ENCODE measurements around the gene DDAH2. TPM values are rescaled to one million over a fixed set of nuclear protein-coding genes. Genes with fewer than 3 reads are reported as not detected.

The DDAH2 gene
- total RNA-seq, 2 donors from 2014 or later = 150 to 153 TPM

GRCh38 chr6:31736021-31736767, 7.1 kb upstream of the DDAH2 start, which contains the start of gene CLIC1:
Gene CLIC1, minus strand, starts transcription at chr6:31736530. Its CDS starts 230 bp downstream, at chr6:31736300.
- H3K4me1 ChIP-seq (ENCODE audit: control insufficient read depth, insufficient read depth, low read length) = peaks cover 18% of the 10 kb centered on the region
- H3K36me3 ChIP-seq (ENCODE audit: control insufficient read depth, insufficient read depth, low read length) = peaks cover 32% of the 10 kb centered on the region
- peak; percentile 93 for DNase-seq
- Mint-ChIP-seq H3K36me3 (ENCODE audit: low read depth) (peaks cover 31% of the 10 kb centered on the region), H3K27ac (peak within 1 kb of the TSS; percentile 93), H3K9me3 (no peaks in the 10 kb centered on the region), H3K27me3 (ENCODE audit: insufficient read depth) (no peaks in the 10 kb centered on the region), H3K4me1 (peaks cover 41% of the 10 kb centered on the region), H3K4me3 (peak within 1 kb of the TSS; percentile 99)
- peak within 1 kb of the TSS; percentile 98 for H3K4me3 ChIP-seq (ENCODE audit: low read length)
- peak within 1 kb of the TSS; percentile 87 for H3K27ac ChIP-seq (ENCODE audit: low read depth, low read length)
- H3K9ac ChIP-seq (ENCODE audit: extremely low read depth, low read length, poor library complexity, severe bottlenecking) = peak within 1 kb of the TSS; percentile 88
- 0% methylated on average over 4 to 24 of the region's 24 CpGs for WGBS, 2 experiments (ENCODE audit: insufficient coverage in 1 of 2, insufficient read length in 1 of 2)
- no peak for TF ChIP-seq CTCF (conservative IDR thresholded peaks at IDR 0.05)
- H3K9me3 ChIP-seq (ENCODE audit: control insufficient read depth, low read length) = no peaks in the 10 kb centered on the region
- no peaks in the 10 kb centered on the region for H3K27me3 ChIP-seq (ENCODE audit: control insufficient read depth, insufficient read depth, low read length, poor library complexity, severe bottlenecking)

GRCh38 chr6:31734821-31735406, 5.8 kb upstream of the DDAH2 start:
- no peak for TF ChIP-seq CTCF (conservative IDR thresholded peaks at IDR 0.05)
- 1% methylated on average over 10 to 18 of the region's 18 CpGs for WGBS, 2 experiments (ENCODE audit: insufficient coverage in 1 of 2, insufficient read length in 1 of 2)
- H3K4me3 ChIP-seq (ENCODE audit: low read length) = peak overlapping the region; percentile 98
- Mint-ChIP-seq H3K9me3 (no peaks in the 10 kb centered on the region), H3K4me3 (peak overlapping the region; percentile 99), H3K36me3 (ENCODE audit: low read depth) (peaks cover 32% of the 10 kb centered on the region), H3K27ac (peak overlapping the region; percentile 93), H3K27me3 (ENCODE audit: insufficient read depth) (no peaks in the 10 kb centered on the region), H3K4me1 (peaks cover 49% of the 10 kb centered on the region)
- DNase-seq = peak; percentile 87
- H3K36me3 ChIP-seq (ENCODE audit: control insufficient read depth, insufficient read depth, low read length) = peaks cover 41% of the 10 kb centered on the region
- no peak overlapping the region for H3K27ac ChIP-seq (ENCODE audit: low read depth, low read length)
- H3K27me3 ChIP-seq (ENCODE audit: control insufficient read depth, insufficient read depth, low read length, poor library complexity, severe bottlenecking) = no peaks in the 10 kb centered on the region
- peak overlapping the region; percentile 88 for H3K9ac ChIP-seq (ENCODE audit: extremely low read depth, low read length, poor library complexity, severe bottlenecking)
- no peaks in the 10 kb centered on the region for H3K9me3 ChIP-seq (ENCODE audit: control insufficient read depth, low read length)
- H3K4me1 ChIP-seq (ENCODE audit: control insufficient read depth, insufficient read depth, low read length) = peaks cover 18% of the 10 kb centered on the region

GRCh38 chr6:31734247-31734820, 5.2 kb upstream of the DDAH2 start:
- peak overlapping the region; percentile 88 for H3K9ac ChIP-seq (ENCODE audit: extremely low read depth, low read length, poor library complexity, severe bottlenecking)
- Mint-ChIP-seq H3K27ac (peak overlapping the region; percentile 93), H3K4me1 (peaks cover 46% of the 10 kb centered on the region)

More at GRCh38 chr6:31734247-31734820, 5.2 kb upstream of the DDAH2 start:
- H3K36me3 ChIP-seq (ENCODE audit: control insufficient read depth, insufficient read depth, low read length) = peaks cover 41% of the 10 kb centered on the region
- 16% methylated on average over 2 of the region's 2 CpGs; no CpG with 5 or more reads in 1 of the 2 experiments for WGBS, 2 experiments (ENCODE audit: insufficient coverage in 1 of 2, insufficient read length in 1 of 2)
- no peak for TF ChIP-seq CTCF (conservative IDR thresholded peaks at IDR 0.05)
- Mint-ChIP-seq H3K27me3 (ENCODE audit: insufficient read depth) (no peaks in the 10 kb centered on the region), H3K9me3 (no peaks in the 10 kb centered on the region), H3K4me3 (peak overlapping the region; percentile 99), H3K36me3 (ENCODE audit: low read depth) (peaks cover 32% of the 10 kb centered on the region)
- no peak for DNase-seq
- H3K4me3 ChIP-seq (ENCODE audit: low read length) = peak overlapping the region; percentile 98
- H3K9me3 ChIP-seq (ENCODE audit: control insufficient read depth, low read length) = no peaks in the 10 kb centered on the region
- H3K27ac ChIP-seq (ENCODE audit: low read depth, low read length) = peak overlapping the region; percentile 45
- H3K27me3 ChIP-seq (ENCODE audit: control insufficient read depth, insufficient read depth, low read length, poor library complexity, severe bottlenecking) = no peaks in the 10 kb centered on the region
- peaks cover 18% of the 10 kb centered on the region for H3K4me1 ChIP-seq (ENCODE audit: control insufficient read depth, insufficient read depth, low read length)

All from endodermal cell (in vitro differentiated cells).